SU-DHL-6 (cell line): ENCODE results near the gene PCDHA5.

ENCODE experiments used
- CTCF ChIP-seq: fragments of 200-600 bp; sonication (generic); IDR thresholded peaks from one replicate; pipeline ENCODE4 v1.5.1; 2017; ENCODE audit warnings: antibody characterized with exemption, mild to moderate bottlenecking, low read length, moderate library complexity; ENCODE audit not compliant: insufficient read depth, poor library complexity, severe bottlenecking
- EZH2phosphoT487 ChIP-seq: fragments of 200-600 bp; sonication (generic), shearing (Covaris generic); conservative IDR thresholded peaks from 2 replicates; pipeline ENCODE4 v1.6.1; 2018; ENCODE audit warnings: mild to moderate bottlenecking, antibody characterized with exemption, low read length, moderate library complexity, mixed read lengths

GRCh38 chr5:140862441-140863295, 41.3 kb downstream of the PCDHA5 start:
- no peak for TF ChIP-seq EZH2phosphoT487
- no peak for TF ChIP-seq CTCF
